GM10266 (cell line): ENCODE results near the gene STX8.

Experiments used
- DNase-seq: peaks from one replicate; pipeline ENCODE4 v3.0.0; 2012; ENCODE audit errors: extremely low spot score
- TF ChIP-seq, protein P1 (sequence below): IDR thresholded peaks from 2 replicates; pipeline ENCODE4 v1.5.1; 2012; ENCODE audit warnings: mild to moderate bottlenecking, low read depth; ENCODE audit not compliant: control insufficient read depth, insufficient read depth; ENCODE audit errors: missing control alignments

STX8 gene

DNA sequence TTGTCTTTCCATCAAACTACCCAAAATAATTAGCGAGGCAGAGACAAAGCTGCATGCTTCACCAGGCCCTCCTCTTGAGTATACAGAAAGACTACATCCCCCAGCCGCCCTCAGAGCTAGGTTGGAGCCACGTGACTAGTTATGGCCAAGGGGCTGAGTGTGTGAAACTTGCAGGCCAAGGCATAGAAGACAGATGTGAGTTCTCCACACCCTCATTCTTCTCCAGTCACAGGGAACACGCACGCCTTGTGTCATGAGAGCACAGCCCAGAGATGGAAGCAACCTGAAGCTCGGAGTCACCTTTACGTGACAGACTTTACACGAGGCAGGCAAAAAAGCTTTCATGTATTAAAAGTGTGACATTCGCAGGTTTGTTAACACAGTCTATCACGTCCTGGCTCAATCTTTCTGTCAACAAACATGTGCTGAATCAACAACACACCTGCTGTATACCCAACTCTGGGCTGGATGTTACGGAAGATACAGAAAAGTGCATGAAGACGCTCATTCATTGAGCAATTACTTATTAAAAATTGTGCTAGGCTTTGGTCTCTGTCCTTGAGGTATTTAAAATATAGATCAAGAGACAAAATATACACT, 38.3 kb downstream of the STX8 start:
- TF ChIP-seq, protein P1, sequence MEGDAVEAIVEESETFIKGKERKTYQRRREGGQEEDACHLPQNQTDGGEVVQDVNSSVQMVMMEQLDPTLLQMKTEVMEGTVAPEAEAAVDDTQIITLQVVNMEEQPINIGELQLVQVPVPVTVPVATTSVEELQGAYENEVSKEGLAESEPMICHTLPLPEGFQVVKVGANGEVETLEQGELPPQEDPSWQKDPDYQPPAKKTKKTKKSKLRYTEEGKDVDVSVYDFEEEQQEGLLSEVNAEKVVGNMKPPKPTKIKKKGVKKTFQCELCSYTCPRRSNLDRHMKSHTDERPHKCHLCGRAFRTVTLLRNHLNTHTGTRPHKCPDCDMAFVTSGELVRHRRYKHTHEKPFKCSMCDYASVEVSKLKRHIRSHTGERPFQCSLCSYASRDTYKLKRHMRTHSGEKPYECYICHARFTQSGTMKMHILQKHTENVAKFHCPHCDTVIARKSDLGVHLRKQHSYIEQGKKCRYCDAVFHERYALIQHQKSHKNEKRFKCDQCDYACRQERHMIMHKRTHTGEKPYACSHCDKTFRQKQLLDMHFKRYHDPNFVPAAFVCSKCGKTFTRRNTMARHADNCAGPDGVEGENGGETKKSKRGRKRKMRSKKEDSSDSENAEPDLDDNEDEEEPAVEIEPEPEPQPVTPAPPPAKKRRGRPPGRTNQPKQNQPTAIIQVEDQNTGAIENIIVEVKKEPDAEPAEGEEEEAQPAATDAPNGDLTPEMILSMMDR = no peak
- no peak for DNase-seq

DNA sequence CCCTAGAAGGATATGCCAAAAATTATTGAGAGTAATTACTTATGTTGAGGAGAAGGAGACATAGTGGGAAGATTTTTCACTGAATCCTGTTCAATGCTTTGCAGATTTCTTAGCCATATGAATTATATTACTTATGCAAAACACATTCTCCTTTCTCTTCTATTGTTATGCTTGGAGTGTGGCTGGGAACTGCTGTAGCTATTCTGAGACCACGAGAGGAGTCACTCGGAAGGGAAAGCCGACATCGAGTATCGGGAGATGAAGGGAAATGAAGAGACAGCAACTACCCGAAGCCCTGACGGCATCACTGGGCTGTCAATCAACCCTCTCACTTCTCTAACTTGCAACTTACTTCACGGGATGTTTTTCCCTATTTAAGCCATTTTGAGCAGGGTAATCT, 39.6 kb downstream of the STX8 start:
- TF ChIP-seq, protein P1 = no peak
- no peak for DNase-seq

- TF ChIP-seq, protein P1 = no peak
- no peak for DNase-seq
Measured at GRCh38 chr17:9533441-9533840, 42.2 kb downstream of the STX8 start.

GRCh38 chr17:9532715-9533114, 42.9 kb downstream of the STX8 start:
- TF ChIP-seq, protein P1 = no peak

GRCh38 chr17:9531034-9531433, 44.6 kb downstream of the STX8 start:
- no peak for DNase-seq

More at GRCh38 chr17:9532715-9533114, 42.9 kb downstream of the STX8 start:
- no peak for DNase-seq

GRCh38 chr17:9529033-9529700, 46.5 kb downstream of the STX8 start:
- DNase-seq = no peak
- TF ChIP-seq, protein P1 = peak; percentile 51

More at GRCh38 chr17:9531034-9531433, 44.6 kb downstream of the STX8 start:
- TF ChIP-seq, protein P1 = no peak

DNA sequence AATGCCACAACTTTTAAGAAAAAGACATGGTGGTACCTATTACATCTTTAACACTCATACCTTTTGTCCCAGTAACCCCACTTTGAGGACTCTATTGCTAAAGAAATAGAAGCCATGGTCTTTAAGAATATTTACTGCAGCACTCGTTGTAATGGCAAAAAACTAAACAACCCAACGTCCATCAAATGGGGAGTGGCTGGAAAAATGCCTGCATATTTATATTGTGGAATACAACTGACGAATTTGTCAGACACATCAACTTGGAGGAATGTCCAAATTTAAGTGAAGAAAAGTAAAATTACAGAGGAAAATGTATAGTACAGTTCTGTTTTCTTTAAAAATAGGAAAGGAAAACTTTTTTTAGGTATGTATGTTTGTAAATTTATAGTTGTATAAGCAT, 47.8 kb downstream of the STX8 start:
- no peak for DNase-seq
- TF ChIP-seq, protein P1 = no peak
